Type B pancreatic cell (in vitro differentiated cells): ENCODE results near the gene PDGFB. TPM values are rescaled to one million over a fixed set of nuclear protein-coding genes. Genes with fewer than 3 reads are reported as not detected.

Experiments
- DNase-seq: peaks from one replicate; pipeline ENCODE4 v3.0.0; 2021; ENCODE audit warnings: mixed read lengths; ENCODE audit not compliant: unreplicated experiment; ENCODE audit errors: extremely low spot score
- H3K27ac Mint-ChIP-seq: 2 replicates; pipeline ENCODE4 v1.8.0; 2021; ENCODE audit warnings: mild to moderate bottlenecking, mixed read lengths
- H3K27me3 Mint-ChIP-seq: 2 replicates; pipeline ENCODE4 v1.8.0; 2021; ENCODE audit warnings: mixed read lengths
- H3K36me3 Mint-ChIP-seq: 2 replicates; pipeline ENCODE4 v1.8.0; 2021; ENCODE audit warnings: mixed read lengths
- H3K4me1 Mint-ChIP-seq: one replicate; pipeline ENCODE4 v1.8.0; 2021; ENCODE audit warnings: mixed read lengths; ENCODE audit not compliant: unreplicated experiment
- H3K4me3 Mint-ChIP-seq: 2 replicates; pipeline ENCODE4 v1.8.0; 2021; ENCODE audit warnings: mild to moderate bottlenecking, mixed read lengths
- H3K9me3 Mint-ChIP-seq: 2 replicates; pipeline ENCODE4 v1.8.0; 2021; ENCODE audit warnings: mixed read lengths
- CTCF ChIP-seq: fragments of 200-600 bp; sonication (generic); conservative IDR thresholded peaks from 2 replicates; pipeline ENCODE4 v1.5.0; 2021; ENCODE audit warnings: antibody characterized with exemption, mild to moderate bottlenecking
- total RNA-seq: library from RNA; stranded (reverse); gene quantifications from 2 replicates; pipeline ENCODE4 v1.2.1, GENCODE V29; 2021; ENCODE audit warnings: low replicate concordance

Gene PDGFB
- total RNA-seq, 1 donor from 2014 or later, result 2.9 TPM

- Mint-ChIP-seq H3K9me3 (peaks cover 5% of the 10 kb centered on the region), H3K36me3 (no peaks in the 10 kb centered on the region), H3K4me3 (no peak overlapping the region), H3K4me1 (peaks cover 6% of the 10 kb centered on the region), H3K27ac (no peak overlapping the region), H3K27me3 (no peaks in the 10 kb centered on the region)
- TF ChIP-seq CTCF, result no peak
- no peak for DNase-seq
Measured at GRCh38 chr22:39276440-39277141, 31.8 kb upstream of the PDGFB start.

GRCh38 chr22:39275814-39276439 is 31.1 kb upstream of the PDGFB start:
- Mint-ChIP-seq H3K9me3 (peaks cover 5% of the 10 kb centered on the region), H3K27ac (no peak overlapping the region), H3K4me1 (peaks cover 6% of the 10 kb centered on the region), H3K4me3 (no peak overlapping the region), H3K36me3 (no peaks in the 10 kb centered on the region), H3K27me3 (no peaks in the 10 kb centered on the region)
- TF ChIP-seq CTCF, result no peak
- DNase-seq, result no peak

GRCh38 chr22:39273950-39274887 is 29.4 kb upstream of the PDGFB start:
- peaks cover under 1% of the 10 kb centered on the region for H3K4me1 Mint-ChIP-seq
- no peak for TF ChIP-seq CTCF
- H3K4me3 Mint-ChIP-seq, result no peak overlapping the region
- no peak for DNase-seq
- no peak overlapping the region for H3K27ac Mint-ChIP-seq
- peaks cover 5% of the 10 kb centered on the region for H3K9me3 Mint-ChIP-seq
- no peaks in the 10 kb centered on the region for H3K27me3 Mint-ChIP-seq
- no peaks in the 10 kb centered on the region for H3K36me3 Mint-ChIP-seq

- Mint-ChIP-seq H3K9me3 (no peaks in the 10 kb centered on the region), H3K36me3 (no peaks in the 10 kb centered on the region), H3K4me1 (no peaks in the 10 kb centered on the region)
Measured at GRCh38 chr22:39270792-39271191, 26.0 kb upstream of the PDGFB start.

More at GRCh38 chr22:39270792-39271191, 26.0 kb upstream of the PDGFB start:
- no peak for DNase-seq
- TF ChIP-seq CTCF, result no peak
- H3K4me3 Mint-ChIP-seq, result no peak overlapping the region
- H3K27ac Mint-ChIP-seq, result no peak overlapping the region
- no peaks in the 10 kb centered on the region for H3K27me3 Mint-ChIP-seq
